GM23338 (cell line): Measurements from ENCODE around the gene TYMP. TPM values are rescaled to one million over a fixed set of nuclear protein-coding genes. Genes with fewer than 3 reads are reported as not detected.

Source experiments
- ATAC-seq: fragments of 200-7000 bp; cut with Tn5 transposase; 3 replicates; pipeline ENCODE4 v1.9.1; 2020
- DNase-seq: peaks from one replicate; pipeline ENCODE4 v3.0.0-alpha.2; 2015; ENCODE audit warnings: low spot score
- H2AFZ ChIP-seq: fragments of 200-600 bp; sonication (generic); 2 replicates; pipeline ENCODE4 v1.8.0; 2016; ENCODE audit warnings: antibody characterized with exemption, mild to moderate bottlenecking, moderate library complexity
- H3F3A ChIP-seq: fragments of 200-600 bp; sonication (generic); replicated peaks from 2 replicates; pipeline ENCODE4 v1.8.0; 2017; ENCODE audit warnings: antibody characterized with exemption, mixed run types, low read depth
- H3K27ac ChIP-seq: fragments of 200-600 bp; sonication (generic); 2 replicates; pipeline ENCODE4 v1.6.1; 2016; ENCODE audit warnings: low read depth
- H3K27me3 ChIP-seq: fragments of 200-600 bp; sonication (generic); 2 replicates; pipeline ENCODE4 v1.8.0; 2016; ENCODE audit warnings: mild to moderate bottlenecking, mixed run types, moderate library complexity; ENCODE audit not compliant: insufficient read depth
- H3K36me3 ChIP-seq: fragments of 200-600 bp; sonication (generic); 2 replicates; pipeline ENCODE4 v1.8.0; 2016; ENCODE audit warnings: mild to moderate bottlenecking; ENCODE audit not compliant: insufficient read depth
- H3K4me1 ChIP-seq: fragments of 200-600 bp; sonication (generic); 2 replicates; pipeline ENCODE4 v1.8.0; 2016; ENCODE audit warnings: mild to moderate bottlenecking, moderate library complexity; ENCODE audit not compliant: insufficient read depth
- H3K4me2 ChIP-seq: fragments of 200-600 bp; sonication (generic); 2 replicates; pipeline ENCODE4 v1.7.1; 2017; ENCODE audit warnings: mixed run types
- H3K4me3 ChIP-seq: fragments of 200-600 bp; sonication (generic); 2 replicates; pipeline ENCODE4 v1.6.1; 2016; ENCODE audit warnings: mixed run types
- H3K79me2 ChIP-seq: fragments of 200-600 bp; sonication (generic); replicated peaks from 2 replicates; pipeline ENCODE4 v1.8.0; 2017; ENCODE audit warnings: mild to moderate bottlenecking; ENCODE audit not compliant: insufficient read depth
- H3K9me2 ChIP-seq: fragments of 200-600 bp; sonication (generic); 2 replicates; pipeline ENCODE4 v1.8.0; 2017; ENCODE audit not compliant: insufficient read depth
- H4K20me1 ChIP-seq: fragments of 200-600 bp; sonication (generic); replicated peaks from 2 replicates; pipeline ENCODE4 v1.8.0; 2017; ENCODE audit warnings: mild to moderate bottlenecking; ENCODE audit not compliant: insufficient read depth
- H3K27ac Mint-ChIP-seq: 2 replicates; pipeline ENCODE4 v1.8.0; 2020; ENCODE audit warnings: inconsistent platforms, mild to moderate bottlenecking, moderate library complexity, mixed read lengths
- H3K27me3 Mint-ChIP-seq: 3 replicates; pipeline ENCODE4 v1.8.0; 2022; ENCODE audit warnings: low read depth, mild to moderate bottlenecking, moderate library complexity, mixed read lengths, inconsistent platforms; ENCODE audit not compliant: insufficient read depth, poor library complexity
- H3K36me3 Mint-ChIP-seq: 3 replicates; pipeline ENCODE4 v1.8.0; 2021; ENCODE audit warnings: low read depth, mild to moderate bottlenecking, inconsistent platforms, moderate library complexity, mixed read lengths
- H3K4me1 Mint-ChIP-seq: 3 replicates; pipeline ENCODE4 v1.8.0; 2020; ENCODE audit warnings: mild to moderate bottlenecking, inconsistent platforms, mixed read lengths
- H3K4me3 Mint-ChIP-seq: 3 replicates; pipeline ENCODE4 v1.8.0; 2021; ENCODE audit warnings: moderate library complexity, mild to moderate bottlenecking, inconsistent platforms, mixed read lengths
- H3K9me3 Mint-ChIP-seq: 3 replicates; pipeline ENCODE4 v1.8.0; 2020; ENCODE audit warnings: moderate library complexity, mild to moderate bottlenecking, inconsistent platforms, mixed read lengths
- CREB1 ChIP-seq: fragments of 250-450 bp; sonication (Bioruptor Pico); IDR thresholded peaks from 2 replicates; pipeline ENCODE4 v1.5.0; 2020; ENCODE audit warnings: low read depth, mild to moderate bottlenecking, moderate library complexity
- CTCF ChIP-seq, 2 experiments: fragments of 200-600 bp in 1 of 2; sonication (generic) in 1 of 2; conservative IDR thresholded peaks; 2 replicates each; pipeline versions ENCODE4 v1.5.1 to v1.6.1; 2016 to 2017; ENCODE audit warnings: antibody characterized with exemption in 2 of 2, low read depth in 2 of 2, mild to moderate bottlenecking in 2 of 2, moderate library complexity in 1 of 2
- ETS1 ChIP-seq: IDR thresholded peaks from 2 replicates; pipeline ENCODE4 v1.6.1; 2016; ENCODE audit warnings: antibody characterized with exemption
- POLR2AphosphoS5 ChIP-seq: IDR thresholded peaks from 2 replicates; pipeline ENCODE4 v1.6.1; 2016; ENCODE audit warnings: antibody characterized with exemption, low read depth
- REST ChIP-seq: IDR thresholded peaks from one replicate; pipeline ENCODE4 v1.6.1; 2018; ENCODE audit warnings: antibody characterized with exemption; ENCODE audit not compliant: unreplicated experiment
- STAT1 ChIP-seq: IDR thresholded peaks from one replicate; pipeline ENCODE4 v1.6.1; 2016; ENCODE audit warnings: antibody characterized with exemption; ENCODE audit not compliant: unreplicated experiment
- ZNF114 ChIP-seq: fragments of 250-450 bp; sonication (Bioruptor Pico); IDR thresholded peaks from 2 replicates; pipeline ENCODE4 v1.5.0; 2020; ENCODE audit warnings: mild to moderate bottlenecking, moderate library complexity
- ZNF331 ChIP-seq: fragments of 250-450 bp; sonication (Bioruptor Pico); IDR thresholded peaks from 2 replicates; pipeline ENCODE4 v1.5.0; 2020; ENCODE audit warnings: low read depth, mild to moderate bottlenecking, moderate library complexity
- polyA plus RNA-seq: library from polyadenylated mRNA; unstranded; fragments of >200 nt; fragmentation: Nextera tagmentation; extraction: Ambion mirVana; gene quantifications from 2 replicates; pipeline ENCODE4 v1.2.1, GENCODE V29; 2016
- total RNA-seq: library from RNA; depleted of rRNA; stranded (reverse); fragments of >200 nt; shearing (Covaris generic); gene quantifications from 2 replicates; pipeline ENCODE4 v1.2.3, GENCODE V29; 2014

Gene TYMP
- total and polyA plus RNA-seq, 2 experiments from 2014 or later, result 0.28 to 1.8 TPM

- H4K20me1 ChIP-seq, result no peaks in the 10 kb centered on the region
- no peak overlapping the region for H3K27ac ChIP-seq
- peak overlapping the region; percentile 99 for H3K4me2 ChIP-seq
- H3K4me1 ChIP-seq, result no peaks in the 10 kb centered on the region
- peak; percentile 24 for DNase-seq
- H2AFZ ChIP-seq, result peak overlapping the region; percentile 97
- peaks cover 20% of the 10 kb centered on the region for H3K27me3 ChIP-seq
- H3K79me2 ChIP-seq, result no peaks in the 10 kb centered on the region
- H3K27ac Mint-ChIP-seq, result no peak overlapping the region
- peaks cover 5% of the 10 kb centered on the region; the same call in 2 of the 3 replicates for H3K36me3 Mint-ChIP-seq
- H3K4me3 ChIP-seq, result peak overlapping the region; percentile 87
- no peaks in the 10 kb centered on the region for H3K36me3 ChIP-seq
- ATAC-seq, result peak; percentile 17
- peaks cover 6% of the 10 kb centered on the region; the same call in 2 of the 3 replicates for H3K4me1 Mint-ChIP-seq
- H3K9me3 Mint-ChIP-seq, result no peaks in the 10 kb centered on the region
- H3K9me2 ChIP-seq, result no peaks in the 10 kb centered on the region
- H3K27me3 Mint-ChIP-seq, result peaks cover 32% of the 10 kb centered on the region
- H3K4me3 Mint-ChIP-seq, result peak overlapping the region; percentile 90
- H3F3A ChIP-seq, result 0 out of 2 replicates have a peak, but pooled peaks cover 3% of the 10 kb centered on the region
- TF ChIP-seq CREB1 (CRISPR knock-in tag), result no peak
- TF ChIP-seq REST, result no peak
- no peak for TF ChIP-seq ZNF331
- no peak for TF ChIP-seq POLR2AphosphoS5
- TF ChIP-seq STAT1, result no peak
- TF ChIP-seq ZNF114 (CRISPR knock-in tag), result no peak
- TF ChIP-seq ETS1, result no peak
These were observed 33.8 kb upstream of the TYMP start for GRCh38 chr22:50563413-50564160.

GRCh38 chr22:50562523-50563412 is 33.0 kb upstream of the TYMP start, which contains the start of gene SYCE3:
Gene SYCE3 (minus strand): TSS chr22:50562919. CDS start chr22:50556405, 6,514 bp downstream.
- H3K9me3 Mint-ChIP-seq, result no peaks in the 10 kb centered on the region
- no peaks in the 10 kb centered on the region for H3K79me2 ChIP-seq
- no peaks in the 10 kb centered on the region for H3K36me3 ChIP-seq
- peaks cover 2% of the 10 kb centered on the region; the same call in 1 of the 3 replicates for H3K36me3 Mint-ChIP-seq
- no peaks in the 10 kb centered on the region for H3K4me1 ChIP-seq
- H3K27me3 ChIP-seq, result peaks cover 20% of the 10 kb centered on the region
- H3K4me3 ChIP-seq, result peak within 1 kb of the TSS; percentile 87
- no peak within 1 kb of the TSS for H3K27ac Mint-ChIP-seq
- H3K4me2 ChIP-seq, result peak within 1 kb of the TSS; percentile 99
- peak within 1 kb of the TSS; percentile 97 for H2AFZ ChIP-seq
- peaks cover 32% of the 10 kb centered on the region for H3K27me3 Mint-ChIP-seq
- DNase-seq (peak; percentile 98), ATAC-seq (peak; percentile 96)
- H3K4me3 Mint-ChIP-seq, result peak within 1 kb of the TSS; percentile 90
- H4K20me1 ChIP-seq, result no peaks in the 10 kb centered on the region
- H3K27ac ChIP-seq, result no peak within 1 kb of the TSS
- 0 out of 2 replicates have a peak, but pooled peaks cover 3% of the 10 kb centered on the region for H3F3A ChIP-seq
- no peak for TF ChIP-seq STAT1
- peak; percentile 70 for TF ChIP-seq CREB1 (CRISPR knock-in tag)
- TF ChIP-seq CTCF (conservative IDR thresholded peaks at IDR 0.05; ENCODE audit: low read depth in 2 of 2), result peak; percentile 67 to 81
- peak; percentile 69 for TF ChIP-seq POLR2AphosphoS5
- no peaks in the 10 kb centered on the region for H3K9me2 ChIP-seq
- H3K4me1 Mint-ChIP-seq, result peaks cover 6% of the 10 kb centered on the region; the same call in 2 of the 3 replicates
